ENCODE data around the gene VDR. TPM values are rescaled to one million over a fixed set of nuclear protein-coding genes. Genes with fewer than 3 reads are reported as not detected.

The VDR gene
- total RNA-seq, 1 donor from 2014 or later = 0.33 TPM

DNA sequence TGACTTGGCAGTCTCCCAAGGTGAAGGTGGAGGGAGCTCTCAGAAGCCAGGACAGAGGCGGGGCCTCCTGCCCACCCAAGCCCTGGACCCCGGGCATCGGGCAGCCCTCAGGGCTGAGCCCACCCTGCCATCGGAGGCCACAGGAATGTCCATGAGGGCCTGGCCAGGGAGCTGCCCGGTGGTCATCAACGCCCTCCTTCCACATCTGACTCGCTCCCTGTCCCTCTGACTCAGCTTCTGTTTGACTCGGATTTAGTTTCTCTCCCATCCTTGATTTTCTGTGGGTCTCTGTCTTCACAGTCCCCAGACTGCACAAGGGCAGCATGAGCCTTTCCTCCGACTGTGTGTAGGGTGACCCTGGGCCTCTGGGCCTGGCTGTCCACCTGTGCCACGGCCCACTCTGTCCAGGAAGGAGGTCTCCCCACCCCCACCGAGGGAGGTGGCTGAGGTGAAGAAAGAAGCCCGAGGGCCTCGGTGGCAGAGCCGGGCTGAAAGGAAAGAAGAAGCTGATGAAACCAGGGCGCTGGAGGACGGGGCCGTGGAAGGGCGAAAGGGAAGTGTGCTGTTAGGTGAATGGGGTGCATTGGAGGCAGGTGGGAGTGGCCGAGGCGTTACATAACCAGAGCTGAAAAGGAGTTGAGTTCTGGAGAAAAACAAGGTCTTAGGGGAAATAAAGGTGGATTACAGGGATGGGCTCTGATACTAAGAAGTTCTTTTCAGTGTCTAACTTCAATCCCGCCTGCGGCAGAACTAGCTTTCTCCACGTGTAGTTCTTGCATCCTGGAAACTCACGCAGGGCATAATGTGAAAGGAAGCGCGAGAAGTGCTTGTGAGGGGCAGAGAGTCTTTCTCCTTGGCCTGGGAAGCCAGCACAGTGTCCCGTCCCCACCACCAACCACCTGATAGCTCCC lies 41.9 kb upstream of the VDR start:
- no peak for DNase-seq
- no peak for TF ChIP-seq CTCF (IDR thresholded peaks at IDR 0.05; ENCODE audit: borderline replicate concordance)
- intact Hi-C loops (cut with micrococcal nuclease) = no loop called here
- H3K36me3 ChIP-seq = no peaks in the 10 kb centered on the region
- no peak overlapping the region for H3K27ac ChIP-seq (replicated peaks)
- no peaks in the 10 kb centered on the region for H3K9me3 ChIP-seq (replicated peaks)
- H3K4me1 ChIP-seq = peaks cover 4% of the 10 kb centered on the region
- H3K4me3 ChIP-seq = no peak overlapping the region
- peaks cover 17% of the 10 kb centered on the region for H3K27me3 ChIP-seq (ENCODE audit: low read depth)

DNA sequence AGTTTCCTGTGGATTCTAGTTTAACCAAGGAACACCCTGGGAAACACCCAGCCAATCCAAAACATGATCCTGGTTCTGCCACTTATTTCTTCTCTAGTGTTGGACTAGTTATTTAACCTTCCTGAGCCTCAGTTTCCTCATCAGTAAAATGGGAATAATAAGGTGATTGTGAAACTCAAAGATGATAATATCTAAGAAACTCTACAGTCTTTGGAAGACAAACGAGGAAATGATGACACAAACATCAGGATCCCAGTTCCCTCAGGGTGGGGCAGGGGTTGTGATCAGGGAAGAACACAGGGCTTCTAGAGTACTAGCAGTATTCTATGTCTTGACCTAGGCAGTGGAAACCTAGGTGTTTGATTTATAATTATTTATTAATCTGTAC lies 40.5 kb upstream of the VDR start:
- TF ChIP-seq CTCF (IDR thresholded peaks at IDR 0.05; ENCODE audit: borderline replicate concordance) = no peak
- H3K9me3 ChIP-seq (replicated peaks) = no peaks in the 10 kb centered on the region
- peaks cover 30% of the 10 kb centered on the region for H3K27me3 ChIP-seq (ENCODE audit: low read depth)
- no peak for DNase-seq
- H3K36me3 ChIP-seq = no peaks in the 10 kb centered on the region
- H3K4me1 ChIP-seq = peaks cover 4% of the 10 kb centered on the region
- no peak overlapping the region for H3K4me3 ChIP-seq
- H3K27ac ChIP-seq (replicated peaks) = no peak overlapping the region
- intact Hi-C loops (cut with micrococcal nuclease) = no loop called here

- intact Hi-C loops (cut with micrococcal nuclease) = no loop called here
- H3K4me1 ChIP-seq = peaks cover 4% of the 10 kb centered on the region
- H3K27ac ChIP-seq (replicated peaks) = no peak overlapping the region
- peaks cover 30% of the 10 kb centered on the region for H3K27me3 ChIP-seq (ENCODE audit: low read depth)
- no peaks in the 10 kb centered on the region for H3K36me3 ChIP-seq
- DNase-seq = no peak
- H3K9me3 ChIP-seq (replicated peaks) = no peaks in the 10 kb centered on the region
- no peak overlapping the region for H3K4me3 ChIP-seq
- no peak for TF ChIP-seq CTCF (IDR thresholded peaks at IDR 0.05; ENCODE audit: borderline replicate concordance)
Measured at GRCh38 chr12:47944685-47945340, 40.0 kb upstream of the VDR start.

GRCh38 chr12:47943623-47944340 lies 39.0 kb upstream of the VDR start:
- H3K27ac ChIP-seq (replicated peaks) = no peak overlapping the region
- H3K4me3 ChIP-seq = no peak overlapping the region
- no peaks in the 10 kb centered on the region for H3K36me3 ChIP-seq
- no peak for DNase-seq
- H3K4me1 ChIP-seq = peaks cover 6% of the 10 kb centered on the region
- intact Hi-C loops (cut with micrococcal nuclease) = no loop called here
- no peaks in the 10 kb centered on the region for H3K9me3 ChIP-seq (replicated peaks)
- H3K27me3 ChIP-seq (ENCODE audit: low read depth) = peaks cover 30% of the 10 kb centered on the region
- TF ChIP-seq CTCF (IDR thresholded peaks at IDR 0.05; ENCODE audit: borderline replicate concordance) = no peak

GRCh38 chr12:47942614-47943225 lies 37.9 kb upstream of the VDR start:
- H3K4me3 ChIP-seq = no peak overlapping the region
- H3K4me1 ChIP-seq = peaks cover 14% of the 10 kb centered on the region
- no peak overlapping the region for H3K27ac ChIP-seq (replicated peaks)
- no peak for DNase-seq
- H3K36me3 ChIP-seq = no peaks in the 10 kb centered on the region
- intact Hi-C loops (cut with micrococcal nuclease) = no loop called here
- H3K27me3 ChIP-seq (ENCODE audit: low read depth) = peaks cover 30% of the 10 kb centered on the region
- TF ChIP-seq CTCF (IDR thresholded peaks at IDR 0.05; ENCODE audit: borderline replicate concordance) = no peak
- H3K9me3 ChIP-seq (replicated peaks) = no peaks in the 10 kb centered on the region

Measured in left ventricle myocardium inferior (tissue), 1 donor.